Measurements from ENCODE around the gene TM4SF18.

The TM4SF18 gene

GRCh38 chr3:149284034-149284433 is 49.4 kb downstream of the TM4SF18 start:
- Histone ChIP-seq H2BK15ac (ENCODE audit: low read length) (no peak overlapping the region), H3K27me3 (ENCODE audit: control insufficient read depth in 3 of 3, insufficient read depth in 3 of 3, low read depth in 1 of 3, low read length in 3 of 3) (peaks cover 0 to 4% (median 0%) of the 10 kb centered on the region in 3 experiments), H3K4me1 (ENCODE audit: control insufficient read depth in 2 of 2, insufficient read depth in 1 of 2, low read depth in 1 of 2, low read length in 2 of 2) (no peaks in the 10 kb centered on the region), H2BK120ac (ENCODE audit: low read depth, low read length) (no peak overlapping the region), H3K4me2 (ENCODE audit: insufficient read depth, low read length, poor library complexity, severe bottlenecking) (no peak overlapping the region), H3K4me3 (ENCODE audit: low read length in 2 of 2) (no peak overlapping the region), H3K9ac (ENCODE audit: low read depth, low read length, poor library complexity) (no peak overlapping the region), H3K14ac (ENCODE audit: low read length) (no peak overlapping the region), H2AFZ (ENCODE audit: low read length) (no peak overlapping the region), H3K18ac (ENCODE audit: low read length) (no peak overlapping the region), H3K27ac (replicated peaks; ENCODE audit: low read length) (no peak overlapping the region), H2BK5ac (ENCODE audit: low read length) (no peak overlapping the region), H3K36me3 (replicated peaks in 1 of 2; ENCODE audit: control insufficient read depth in 2 of 2, insufficient read depth in 2 of 2, low read length in 2 of 2) (no peaks in the 10 kb centered on the region), H3K9me3 (replicated peaks in 1 of 2; ENCODE audit: control insufficient read depth in 2 of 2, insufficient read depth in 1 of 2, low read depth in 1 of 2, low read length in 2 of 2) (no peaks in the 10 kb centered on the region), H4K91ac (ENCODE audit: low read depth, low read length, poor library complexity) (no peak overlapping the region), H4K8ac (ENCODE audit: low read depth, low read length) (no peak overlapping the region), H3K79me1 (ENCODE audit: low read depth, low read length) (no peaks in the 10 kb centered on the region), H3K23ac (ENCODE audit: low read depth, low read length, poor library complexity) (no peak overlapping the region), H3K4ac (ENCODE audit: low read length) (no peak overlapping the region), H2AK5ac (ENCODE audit: low read depth, low read length) (no peak overlapping the region), H2BK12ac (ENCODE audit: low read length) (no peak overlapping the region)
- no CpG with 5 or more reads among the region's 23 CpGs for WGBS, 2 donors (ENCODE audit: extremely low coverage in 2 of 2, insufficient read length in 2 of 2, insufficient replicate concordance in 1 of 2)
- no peak for DNase-seq (ENCODE audit: low spot score)

GRCh38 chr3:149283401-149283800 is 50.0 kb downstream of the TM4SF18 start:
- H3K79me1 ChIP-seq (ENCODE audit: low read depth, low read length), result no peaks in the 10 kb centered on the region
- H3K27me3 ChIP-seq (ENCODE audit: control insufficient read depth in 3 of 3, insufficient read depth in 3 of 3, low read depth in 1 of 3, low read length in 3 of 3), result no peaks in the 10 kb centered on the region
- H3K4me2 ChIP-seq (ENCODE audit: insufficient read depth, low read length, poor library complexity, severe bottlenecking), result no peak overlapping the region
- no peak overlapping the region for H3K27ac ChIP-seq (replicated peaks; ENCODE audit: low read length)
- no peak overlapping the region for H2BK15ac ChIP-seq (ENCODE audit: low read length)
- DNase-seq (ENCODE audit: low spot score), result no peak
- no peak overlapping the region for H2AK5ac ChIP-seq (ENCODE audit: low read depth, low read length)
- H3K36me3 ChIP-seq (replicated peaks in 1 of 2; ENCODE audit: control insufficient read depth in 2 of 2, insufficient read depth in 2 of 2, low read length in 2 of 2), result no peaks in the 10 kb centered on the region
- H4K8ac ChIP-seq (ENCODE audit: low read depth, low read length), result no peak overlapping the region
- no peak overlapping the region for H3K23ac ChIP-seq (ENCODE audit: low read depth, low read length, poor library complexity)
- H2AFZ ChIP-seq (ENCODE audit: low read length), result no peak overlapping the region
- no peak overlapping the region for H2BK5ac ChIP-seq (ENCODE audit: low read length)
- no peak overlapping the region for H3K9ac ChIP-seq (ENCODE audit: low read depth, low read length, poor library complexity)
- no peaks in the 10 kb centered on the region for H3K9me3 ChIP-seq (replicated peaks in 1 of 2; ENCODE audit: control insufficient read depth in 2 of 2, insufficient read depth in 1 of 2, low read depth in 1 of 2, low read length in 2 of 2)
- H3K18ac ChIP-seq (ENCODE audit: low read length), result no peak overlapping the region
- H3K4me3 ChIP-seq (ENCODE audit: low read length in 2 of 2), result no peak overlapping the region
- no peaks in the 10 kb centered on the region for H3K4me1 ChIP-seq (ENCODE audit: control insufficient read depth in 2 of 2, insufficient read depth in 1 of 2, low read depth in 1 of 2, low read length in 2 of 2)
- H2BK120ac ChIP-seq (ENCODE audit: low read depth, low read length), result no peak overlapping the region
- WGBS, 2 donors (ENCODE audit: extremely low coverage in 2 of 2, insufficient read length in 2 of 2, insufficient replicate concordance in 1 of 2), result no CpG with 5 or more reads among the region's 5 CpGs
- no peak overlapping the region for H2BK12ac ChIP-seq (ENCODE audit: low read length)
- H3K4ac ChIP-seq (ENCODE audit: low read length), result no peak overlapping the region
- H3K14ac ChIP-seq (ENCODE audit: low read length), result no peak overlapping the region
- H4K91ac ChIP-seq (ENCODE audit: low read depth, low read length, poor library complexity), result no peak overlapping the region

- no peaks in the 10 kb centered on the region for H3K27me3 ChIP-seq (ENCODE audit: control insufficient read depth in 3 of 3, insufficient read depth in 3 of 3, low read depth in 1 of 3, low read length in 3 of 3)
- DNase-seq (ENCODE audit: low spot score), result no peak
- H3K23ac ChIP-seq (ENCODE audit: low read depth, low read length, poor library complexity), result no peak overlapping the region
- H3K36me3 ChIP-seq (replicated peaks in 1 of 2; ENCODE audit: control insufficient read depth in 2 of 2, insufficient read depth in 2 of 2, low read length in 2 of 2), result no peaks in the 10 kb centered on the region
- H2BK12ac ChIP-seq (ENCODE audit: low read length), result no peak overlapping the region
- H2BK120ac ChIP-seq (ENCODE audit: low read depth, low read length), result no peak overlapping the region
- no peaks in the 10 kb centered on the region for H3K4me1 ChIP-seq (ENCODE audit: control insufficient read depth in 2 of 2, insufficient read depth in 1 of 2, low read depth in 1 of 2, low read length in 2 of 2)
- no peak overlapping the region for H3K4ac ChIP-seq (ENCODE audit: low read length)
- no peaks in the 10 kb centered on the region for H3K9me3 ChIP-seq (replicated peaks in 1 of 2; ENCODE audit: control insufficient read depth in 2 of 2, insufficient read depth in 1 of 2, low read depth in 1 of 2, low read length in 2 of 2)
- H3K27ac ChIP-seq (replicated peaks; ENCODE audit: low read length), result no peak overlapping the region
- H2AK5ac ChIP-seq (ENCODE audit: low read depth, low read length), result no peak overlapping the region
- no peak overlapping the region for H4K8ac ChIP-seq (ENCODE audit: low read depth, low read length)
- no peak overlapping the region for H4K91ac ChIP-seq (ENCODE audit: low read depth, low read length, poor library complexity)
- H3K4me3 ChIP-seq (ENCODE audit: low read length in 2 of 2), result no peak overlapping the region
- H2BK15ac ChIP-seq (ENCODE audit: low read length), result no peak overlapping the region
- H3K4me2 ChIP-seq (ENCODE audit: insufficient read depth, low read length, poor library complexity, severe bottlenecking), result no peak overlapping the region
- H2AFZ ChIP-seq (ENCODE audit: low read length), result no peak overlapping the region
- H2BK5ac ChIP-seq (ENCODE audit: low read length), result no peak overlapping the region
- no peaks in the 10 kb centered on the region for H3K79me1 ChIP-seq (ENCODE audit: low read depth, low read length)
- no peak overlapping the region for H3K18ac ChIP-seq (ENCODE audit: low read length)
- H3K14ac ChIP-seq (ENCODE audit: low read length), result no peak overlapping the region
- no peak overlapping the region for H3K9ac ChIP-seq (ENCODE audit: low read depth, low read length, poor library complexity)
Measured at GRCh38 chr3:149282836-149283235, 50.6 kb downstream of the TM4SF18 start.

- no peak overlapping the region for H3K18ac ChIP-seq (ENCODE audit: low read length)
- H4K8ac ChIP-seq (ENCODE audit: low read depth, low read length), result no peak overlapping the region
- H3K27ac ChIP-seq (replicated peaks; ENCODE audit: low read length), result no peak overlapping the region
- H3K4me1 ChIP-seq (ENCODE audit: control insufficient read depth in 2 of 2, insufficient read depth in 1 of 2, low read depth in 1 of 2, low read length in 2 of 2), result no peaks in the 10 kb centered on the region
- no peak overlapping the region for H2AK5ac ChIP-seq (ENCODE audit: low read depth, low read length)
- no peaks in the 10 kb centered on the region for H3K79me1 ChIP-seq (ENCODE audit: low read depth, low read length)
- no peak overlapping the region for H2BK5ac ChIP-seq (ENCODE audit: low read length)
- H3K9ac ChIP-seq (ENCODE audit: low read depth, low read length, poor library complexity), result no peak overlapping the region
- H3K4me2 ChIP-seq (ENCODE audit: insufficient read depth, low read length, poor library complexity, severe bottlenecking), result no peak overlapping the region
- H3K4ac ChIP-seq (ENCODE audit: low read length), result no peak overlapping the region
- no peak overlapping the region for H2BK15ac ChIP-seq (ENCODE audit: low read length)
- WGBS, 2 donors (ENCODE audit: extremely low coverage in 2 of 2, insufficient read length in 2 of 2, insufficient replicate concordance in 1 of 2), result no CpG with 5 or more reads among the region's 1 CpG
- H3K27me3 ChIP-seq (ENCODE audit: control insufficient read depth in 3 of 3, insufficient read depth in 3 of 3, low read depth in 1 of 3, low read length in 3 of 3), result no peaks in the 10 kb centered on the region
- H2BK12ac ChIP-seq (ENCODE audit: low read length), result no peak overlapping the region
- no peak overlapping the region for H3K23ac ChIP-seq (ENCODE audit: low read depth, low read length, poor library complexity)
- no peak overlapping the region for H2BK120ac ChIP-seq (ENCODE audit: low read depth, low read length)
- H3K4me3 ChIP-seq (ENCODE audit: low read length in 2 of 2), result no peak overlapping the region
- no peaks in the 10 kb centered on the region for H3K9me3 ChIP-seq (replicated peaks in 1 of 2; ENCODE audit: control insufficient read depth in 2 of 2, insufficient read depth in 1 of 2, low read depth in 1 of 2, low read length in 2 of 2)
- H2AFZ ChIP-seq (ENCODE audit: low read length), result no peak overlapping the region
- no peak for DNase-seq (ENCODE audit: low spot score)
- H4K91ac ChIP-seq (ENCODE audit: low read depth, low read length, poor library complexity), result no peak overlapping the region
- H3K14ac ChIP-seq (ENCODE audit: low read length), result no peak overlapping the region
- no peaks in the 10 kb centered on the region for H3K36me3 ChIP-seq (replicated peaks in 1 of 2; ENCODE audit: control insufficient read depth in 2 of 2, insufficient read depth in 2 of 2, low read length in 2 of 2)
Measured at GRCh38 chr3:149282322-149282721, 51.1 kb downstream of the TM4SF18 start.
